Nephron (organoid): ENCODE results near the gene DENND1B.

ENCODE experiments used
- H3K27ac Mint-ChIP-seq, 3 experiments: 2 replicates each; pipeline ENCODE4 v1.8.0; 2020; ENCODE audit warnings: mixed read lengths in 3 of 3, mild to moderate bottlenecking in 2 of 3, moderate library complexity in 1 of 3
- H3K27me3 Mint-ChIP-seq: 2 replicates; pipeline ENCODE4 v1.8.0; 2021; ENCODE audit warnings: low read depth, mild to moderate bottlenecking, moderate library complexity, mixed read lengths
- H3K36me3 Mint-ChIP-seq: 2 replicates; pipeline ENCODE4 v1.8.0; 2020; ENCODE audit warnings: low read depth, mixed read lengths
- H3K4me1 Mint-ChIP-seq: 2 replicates; pipeline ENCODE4 v1.8.0; 2020; ENCODE audit warnings: mixed read lengths
- H3K4me3 Mint-ChIP-seq, 3 experiments: 2 replicates each; pipeline ENCODE4 v1.8.0; 2020; ENCODE audit warnings: mild to moderate bottlenecking in 3 of 3, mixed read lengths in 3 of 3, moderate library complexity in 2 of 3
- H3K9me3 Mint-ChIP-seq: 2 replicates; pipeline ENCODE4 v1.8.0; 2020; ENCODE audit warnings: mixed read lengths
- CTCF ChIP-seq, 3 experiments: fragments of 200-600 bp; sonication (generic); IDR thresholded peaks; one replicate each; pipeline ENCODE4 v1.5.0; 2021; ENCODE audit warnings: antibody characterized with exemption in 3 of 3; ENCODE audit not compliant: unreplicated experiment in 3 of 3

The DENND1B gene

GRCh38 chr1:197775282-197776262 lies at the start of gene DENND1B:
TSS of gene DENND1B (minus strand) at chr1:197775480. CDS start at chr1:197775155, 325 bp downstream.
- peak within 1 kb of the TSS; percentile 87 to 96 (median 95) for H3K27ac Mint-ChIP-seq
- H3K4me3 Mint-ChIP-seq = peak within 1 kb of the TSS; percentile 86 to 94 (median 90)
- TF ChIP-seq CTCF (IDR thresholded peaks at IDR 0.05; ENCODE audit: unreplicated experiment in 3 of 3) = peak in 1 of 3 experiments; percentile 41
- H3K4me1 Mint-ChIP-seq = peaks cover 38% of the 10 kb centered on the region
- no peaks in the 10 kb centered on the region for H3K9me3 Mint-ChIP-seq
- peaks cover 6% of the 10 kb centered on the region for H3K27me3 Mint-ChIP-seq
- H3K36me3 Mint-ChIP-seq = no peaks in the 10 kb centered on the region

GRCh38 chr1:197814306-197814705 lies 39.0 kb upstream of the DENND1B start:
- Mint-ChIP-seq H3K4me1 (no peaks in the 10 kb centered on the region), H3K4me3 (no peak overlapping the region), H3K36me3 (no peaks in the 10 kb centered on the region), H3K9me3 (peaks cover 3% of the 10 kb centered on the region), H3K27ac (no peak overlapping the region), H3K27me3 (peaks cover 13% of the 10 kb centered on the region)
- TF ChIP-seq CTCF (IDR thresholded peaks at IDR 0.05; ENCODE audit: unreplicated experiment in 3 of 3) = no peak

- H3K4me3 Mint-ChIP-seq = no peak overlapping the region
- no peaks in the 10 kb centered on the region for H3K4me1 Mint-ChIP-seq
- peaks cover 3% of the 10 kb centered on the region for H3K9me3 Mint-ChIP-seq
- no peak overlapping the region for H3K27ac Mint-ChIP-seq
- no peaks in the 10 kb centered on the region for H3K36me3 Mint-ChIP-seq
- peaks cover 15% of the 10 kb centered on the region for H3K27me3 Mint-ChIP-seq
- no peak for TF ChIP-seq CTCF (IDR thresholded peaks at IDR 0.05; ENCODE audit: unreplicated experiment in 3 of 3)
Observed at GRCh38 chr1:197813741-197814140, 38.5 kb upstream of the DENND1B start.

- Mint-ChIP-seq H3K4me3 (no peak overlapping the region), H3K9me3 (peaks cover 3% of the 10 kb centered on the region), H3K27me3 (peaks cover 27% of the 10 kb centered on the region), H3K27ac (no peak overlapping the region), H3K4me1 (no peaks in the 10 kb centered on the region), H3K36me3 (no peaks in the 10 kb centered on the region)
- TF ChIP-seq CTCF (IDR thresholded peaks at IDR 0.05; ENCODE audit: unreplicated experiment in 3 of 3) = no peak
Observed at GRCh38 chr1:197811769-197812168, 36.5 kb upstream of the DENND1B start.

GRCh38 chr1:197810812-197811211 lies 35.5 kb upstream of the DENND1B start:
- H3K4me3 Mint-ChIP-seq = no peak overlapping the region
- peaks cover 3% of the 10 kb centered on the region for H3K9me3 Mint-ChIP-seq
- H3K4me1 Mint-ChIP-seq = no peaks in the 10 kb centered on the region
- H3K27me3 Mint-ChIP-seq = peaks cover 27% of the 10 kb centered on the region
- no peak overlapping the region for H3K27ac Mint-ChIP-seq
- no peak for TF ChIP-seq CTCF (IDR thresholded peaks at IDR 0.05; ENCODE audit: unreplicated experiment in 3 of 3)
- no peaks in the 10 kb centered on the region for H3K36me3 Mint-ChIP-seq
